ENCODE results near the gene NKX1-1.

DNA sequence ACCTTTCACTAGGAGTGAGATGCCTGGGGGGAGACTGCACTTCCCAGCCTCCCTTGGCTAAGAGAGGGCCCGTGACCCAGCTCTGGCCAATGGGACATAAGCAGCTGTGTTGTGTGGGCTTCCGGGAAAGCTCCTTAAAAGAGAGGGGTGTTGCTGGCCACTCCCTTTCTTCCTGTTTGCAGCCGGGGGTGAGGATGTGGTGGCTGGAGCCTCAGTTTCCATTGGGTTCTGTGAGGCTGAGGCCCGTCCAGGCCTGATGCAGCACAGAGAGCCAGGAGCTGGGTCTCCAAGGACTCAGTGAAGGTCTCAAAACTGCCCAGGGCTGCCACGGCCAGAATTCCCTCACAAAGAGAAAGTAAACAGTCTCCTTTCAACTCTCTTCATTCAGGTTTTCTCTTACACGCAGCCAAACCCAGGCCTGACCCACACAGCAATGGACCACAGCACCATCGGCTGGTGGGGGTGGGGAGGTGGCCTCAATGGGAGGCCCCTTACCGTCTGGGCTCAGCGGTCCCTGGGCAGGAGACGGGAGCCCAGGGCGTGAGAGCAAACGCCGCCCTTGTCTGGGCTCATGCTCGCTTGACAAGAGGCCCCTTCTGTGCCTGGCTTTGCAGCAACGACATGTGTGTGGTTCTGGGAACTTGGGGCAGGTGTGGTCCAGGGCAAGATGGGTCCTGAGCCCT lies 6.6 kb downstream of the NKX1-1 start:
- TF ChIP-seq, protein P1, sequence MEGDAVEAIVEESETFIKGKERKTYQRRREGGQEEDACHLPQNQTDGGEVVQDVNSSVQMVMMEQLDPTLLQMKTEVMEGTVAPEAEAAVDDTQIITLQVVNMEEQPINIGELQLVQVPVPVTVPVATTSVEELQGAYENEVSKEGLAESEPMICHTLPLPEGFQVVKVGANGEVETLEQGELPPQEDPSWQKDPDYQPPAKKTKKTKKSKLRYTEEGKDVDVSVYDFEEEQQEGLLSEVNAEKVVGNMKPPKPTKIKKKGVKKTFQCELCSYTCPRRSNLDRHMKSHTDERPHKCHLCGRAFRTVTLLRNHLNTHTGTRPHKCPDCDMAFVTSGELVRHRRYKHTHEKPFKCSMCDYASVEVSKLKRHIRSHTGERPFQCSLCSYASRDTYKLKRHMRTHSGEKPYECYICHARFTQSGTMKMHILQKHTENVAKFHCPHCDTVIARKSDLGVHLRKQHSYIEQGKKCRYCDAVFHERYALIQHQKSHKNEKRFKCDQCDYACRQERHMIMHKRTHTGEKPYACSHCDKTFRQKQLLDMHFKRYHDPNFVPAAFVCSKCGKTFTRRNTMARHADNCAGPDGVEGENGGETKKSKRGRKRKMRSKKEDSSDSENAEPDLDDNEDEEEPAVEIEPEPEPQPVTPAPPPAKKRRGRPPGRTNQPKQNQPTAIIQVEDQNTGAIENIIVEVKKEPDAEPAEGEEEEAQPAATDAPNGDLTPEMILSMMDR (IDR thresholded peaks at IDR 0.05), result no peak
- no peak for TF ChIP-seq POLR2A (IDR thresholded peaks at IDR 0.05)
- no peak for TF ChIP-seq POLR2AphosphoS5 (IDR thresholded peaks at IDR 0.05)
